NCI-H345 (cell line): ENCODE measurements around the gene LUZP1.
"Not testable (repeated sequence)": the region's sequence is repeated elsewhere in the genome, so short reads cannot be mapped to it uniquely, and the experiment has no call there.

ENCODE experiments used
- DNase-seq: peaks from one replicate; lab custom pipeline; 2025; lab: John Stamatoyannopoulos, UW

The LUZP1 gene

DNA sequence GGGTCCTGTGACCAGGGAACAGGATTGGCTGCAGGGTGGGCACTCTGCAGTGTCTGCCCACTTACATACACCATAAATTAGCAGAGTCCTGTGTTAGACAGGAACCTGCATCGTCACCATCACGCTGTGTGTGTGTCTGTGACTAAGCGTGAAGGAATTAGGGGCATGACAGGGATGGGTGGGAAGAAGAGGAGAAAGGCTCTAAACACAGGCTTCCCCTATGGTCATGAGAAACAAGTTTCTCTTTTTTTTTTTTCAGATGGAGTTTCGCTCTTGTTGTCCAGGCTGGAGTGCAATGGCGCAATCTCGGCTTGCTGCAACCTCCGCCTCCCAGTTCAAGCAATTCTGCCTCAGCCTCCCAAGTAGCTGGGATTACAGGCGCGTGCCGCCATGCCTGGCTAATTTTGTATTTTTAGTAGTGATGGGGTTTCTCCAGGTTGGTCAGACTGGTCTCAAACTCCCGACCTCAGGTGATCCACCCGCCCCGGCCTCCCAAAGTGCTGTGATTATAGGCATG, 20.3 kb upstream of the LUZP1 start:
- DNase-seq = not testable (repeated sequence)

DNA sequence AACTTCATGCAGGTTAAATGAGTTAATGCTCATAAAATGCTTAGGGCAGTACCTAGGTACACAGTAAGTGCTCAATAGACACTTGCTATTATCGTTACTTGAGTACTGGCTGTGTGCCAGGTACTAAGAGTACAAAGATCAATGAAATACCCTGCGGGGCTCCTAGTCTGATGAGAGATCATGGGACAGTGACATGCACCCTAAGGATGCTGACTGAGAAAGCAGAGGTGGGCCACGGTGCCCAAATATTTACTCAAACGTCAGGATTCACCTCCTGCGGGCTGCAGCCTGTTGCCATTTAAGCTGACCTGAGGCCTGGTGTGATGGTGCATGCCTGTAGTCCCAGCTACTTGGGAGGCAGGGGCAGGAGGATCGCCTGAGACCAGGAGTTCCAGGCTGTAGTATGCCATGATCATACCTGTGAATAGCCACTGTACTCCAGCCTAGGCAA, 19.8 kb upstream of the LUZP1 start:
- DNase-seq = peak; percentile 92

DNA sequence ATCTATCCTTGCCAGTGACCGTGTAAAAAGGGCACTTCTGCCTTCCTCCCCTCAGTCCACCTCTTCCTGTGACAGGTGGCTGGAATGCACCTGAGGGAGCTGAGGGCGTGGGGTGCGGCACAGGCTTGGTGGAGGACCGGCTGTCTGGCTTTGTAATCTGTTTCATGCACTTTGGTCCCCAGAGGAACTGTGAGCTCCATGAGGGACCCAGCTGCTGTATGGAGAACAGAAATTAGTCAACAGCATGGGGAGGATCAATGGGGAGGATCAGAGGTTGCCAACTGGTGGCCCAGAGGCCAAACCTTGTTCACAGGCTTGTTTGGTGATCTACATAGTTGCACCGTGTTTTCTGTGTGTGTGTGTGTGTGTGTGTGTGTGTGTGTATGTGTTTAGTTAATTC, 19.0 kb upstream of the LUZP1 start:
- DNase-seq = peak; percentile 8

DNA sequence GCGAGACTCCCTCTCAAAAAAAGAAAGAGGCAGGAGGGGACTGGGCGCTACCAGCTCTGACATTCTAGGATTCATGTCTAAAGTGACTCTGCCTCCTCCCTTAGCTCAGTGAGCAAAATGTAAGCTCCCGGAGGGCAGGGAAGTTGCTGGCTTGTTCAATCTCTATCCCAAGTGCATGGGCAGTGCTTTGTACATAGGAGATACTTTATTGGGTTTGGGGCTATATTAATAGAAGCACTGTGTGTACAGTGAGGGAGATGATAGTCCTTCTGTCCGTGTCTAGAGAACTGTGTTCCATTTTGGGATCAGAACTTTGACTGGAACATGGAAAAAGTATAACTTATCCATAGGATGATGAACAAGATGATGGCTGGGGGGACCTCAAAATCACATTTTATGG, 16.7 kb upstream of the LUZP1 start:
- DNase-seq = no peak

DNA sequence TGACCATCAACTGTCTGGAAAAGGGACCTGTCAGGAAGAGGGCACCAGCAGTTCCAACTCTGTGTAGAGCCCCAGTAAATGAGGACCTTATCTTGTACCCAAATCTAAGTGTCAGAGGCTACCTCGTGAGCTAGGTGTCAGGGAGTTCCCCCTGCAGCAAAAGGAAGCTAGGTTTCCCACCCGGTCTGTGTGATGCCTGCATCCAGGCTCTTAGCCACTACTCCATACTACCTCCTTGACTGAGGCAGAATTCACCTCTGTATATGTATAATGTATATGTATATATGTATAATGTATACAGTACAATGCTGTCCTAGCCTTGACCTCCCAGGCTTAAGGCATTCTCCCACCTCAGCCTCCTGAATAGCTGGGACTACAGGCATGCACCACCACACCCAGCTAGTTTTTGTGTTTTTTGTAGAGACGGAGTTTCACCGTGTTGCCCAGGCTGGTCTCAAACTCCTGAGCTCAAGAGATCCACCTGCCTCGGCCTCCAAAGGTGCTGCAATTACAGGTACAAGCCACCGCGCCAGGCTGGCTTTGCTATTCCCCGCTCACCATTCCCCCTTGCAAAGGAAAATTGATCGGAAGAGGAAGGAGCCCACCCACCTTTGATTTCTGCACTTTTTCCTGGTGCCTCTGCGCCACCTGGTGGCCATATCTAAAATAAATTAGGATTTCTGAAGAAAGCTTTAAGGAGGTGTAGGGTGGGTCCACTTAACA, 15.7 kb upstream of the LUZP1 start:
- DNase-seq = peak; percentile 56

DNA sequence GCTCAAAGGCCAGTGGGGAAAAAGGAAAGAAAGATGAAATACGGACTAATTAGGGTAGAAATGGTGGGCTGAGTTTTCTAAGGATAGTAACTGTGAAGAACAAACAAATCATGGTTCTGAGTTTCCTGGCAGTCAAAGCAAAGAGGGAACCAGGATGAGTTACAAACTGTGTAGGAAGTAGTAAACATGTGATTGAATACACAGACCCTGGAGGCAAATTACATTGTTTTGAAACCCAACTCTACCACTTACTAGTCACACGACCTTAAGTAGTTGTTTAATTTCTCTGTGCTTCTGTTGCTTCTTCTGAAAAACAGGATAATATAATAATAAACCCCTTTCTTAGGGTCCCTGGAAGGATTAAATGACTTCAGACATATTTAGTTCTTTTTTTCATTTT, 11.2 kb upstream of the LUZP1 start:
- DNase-seq = no peak

DNA sequence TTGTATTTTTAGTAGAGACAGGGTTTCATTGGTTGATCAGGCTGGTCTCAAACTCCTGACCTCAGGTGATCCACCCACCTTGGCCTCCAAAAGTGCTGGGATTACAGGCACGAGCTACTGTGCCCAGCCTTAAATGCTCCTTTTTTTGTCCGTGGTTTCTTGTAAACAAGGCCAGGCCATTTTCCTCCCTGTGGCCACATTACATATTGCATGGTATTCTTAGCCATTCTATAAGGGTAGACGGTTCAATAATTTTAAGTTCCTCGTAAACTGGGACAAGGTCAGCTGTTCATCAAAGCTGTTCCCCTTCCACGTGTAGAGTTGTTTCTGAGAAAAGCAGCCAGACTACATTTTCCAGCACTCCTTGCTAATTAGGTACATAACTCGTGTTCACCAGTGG, 10.3 kb upstream of the LUZP1 start:
- DNase-seq = no peak

DNA sequence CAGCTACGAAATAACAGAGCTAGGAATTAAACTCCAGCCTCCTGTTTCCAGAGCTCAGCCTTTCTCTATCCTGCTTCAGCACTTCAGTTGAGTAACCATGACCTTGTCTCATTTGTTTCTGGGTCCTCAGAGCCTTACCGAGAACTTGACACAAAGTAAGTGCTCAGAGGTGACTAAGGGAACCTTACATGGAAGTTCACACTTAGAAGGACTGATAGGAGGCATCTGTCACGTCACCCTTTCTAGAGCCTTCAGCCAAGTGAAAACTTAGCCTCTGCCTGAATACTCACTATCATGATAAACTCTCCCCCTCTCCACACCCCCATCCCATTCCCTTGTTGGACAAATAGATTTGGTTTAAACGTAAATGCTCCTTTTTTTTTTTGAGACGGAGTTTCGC, 9.8 kb upstream of the LUZP1 start:
- DNase-seq = no peak

DNA sequence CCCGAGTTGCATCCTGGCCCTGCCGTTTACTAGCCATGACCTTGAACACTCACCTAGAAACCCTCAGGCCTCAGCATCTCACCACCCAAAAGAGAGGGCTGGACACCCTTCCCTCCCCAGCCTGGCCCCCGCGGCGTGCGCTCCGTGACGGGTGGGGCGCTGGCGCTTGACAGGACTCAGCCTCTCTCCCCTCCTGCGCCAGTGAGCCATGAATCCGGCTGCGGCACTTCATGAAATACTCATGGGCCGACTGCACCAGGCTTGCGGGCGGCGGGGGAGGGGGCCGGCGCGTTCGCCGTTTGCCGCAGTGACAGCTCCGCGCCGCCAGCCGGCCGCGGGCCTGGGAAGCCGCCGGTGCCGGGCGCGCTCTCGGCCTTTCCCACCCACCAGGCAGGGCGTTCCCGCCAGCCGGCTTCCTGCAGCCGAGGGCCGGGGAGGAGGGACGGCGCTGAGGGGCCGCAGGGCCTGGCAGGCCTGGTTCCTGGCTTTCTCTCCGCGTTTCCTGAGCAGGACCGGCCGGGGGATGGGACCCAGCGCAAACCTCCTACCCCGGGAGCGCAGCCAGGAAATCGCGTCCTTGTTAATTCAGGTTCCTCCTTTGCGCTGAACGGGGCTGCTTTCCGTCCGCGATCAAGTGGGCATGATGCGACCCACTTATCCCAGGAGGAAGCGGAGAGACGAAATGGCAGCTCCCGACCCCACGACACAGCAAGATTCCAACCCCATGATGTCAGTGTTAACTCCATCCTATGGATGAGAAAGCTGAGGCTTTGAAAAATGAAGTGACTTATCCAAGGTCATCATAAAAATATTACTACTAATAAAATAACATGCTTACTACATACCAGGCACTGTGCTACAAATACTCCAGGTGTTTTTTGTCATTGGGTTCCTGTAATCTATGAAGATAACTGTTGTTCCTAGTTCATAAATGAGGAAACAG, 9.1 kb upstream of the LUZP1 start:
- DNase-seq = peak; percentile 64

DNA sequence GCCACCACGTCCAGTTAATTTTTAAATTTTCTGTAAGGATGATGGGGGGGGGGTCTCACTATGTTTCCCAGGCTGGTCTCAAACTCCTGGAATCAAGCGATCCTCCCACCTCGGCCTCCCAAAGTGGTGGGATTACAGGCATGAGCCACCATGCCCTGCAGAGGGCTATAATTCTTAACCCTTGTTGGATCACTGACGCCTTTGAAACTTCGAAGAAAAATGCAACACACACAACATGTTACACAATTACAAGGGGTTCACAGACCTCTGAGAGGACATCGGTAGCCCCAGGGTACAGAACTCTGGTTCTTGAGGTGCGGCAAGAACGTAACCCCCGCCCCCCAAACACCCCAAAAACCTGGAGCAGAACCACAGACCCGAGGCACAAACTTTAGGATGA, 8.4 kb upstream of the LUZP1 start:
- DNase-seq = no peak

DNA sequence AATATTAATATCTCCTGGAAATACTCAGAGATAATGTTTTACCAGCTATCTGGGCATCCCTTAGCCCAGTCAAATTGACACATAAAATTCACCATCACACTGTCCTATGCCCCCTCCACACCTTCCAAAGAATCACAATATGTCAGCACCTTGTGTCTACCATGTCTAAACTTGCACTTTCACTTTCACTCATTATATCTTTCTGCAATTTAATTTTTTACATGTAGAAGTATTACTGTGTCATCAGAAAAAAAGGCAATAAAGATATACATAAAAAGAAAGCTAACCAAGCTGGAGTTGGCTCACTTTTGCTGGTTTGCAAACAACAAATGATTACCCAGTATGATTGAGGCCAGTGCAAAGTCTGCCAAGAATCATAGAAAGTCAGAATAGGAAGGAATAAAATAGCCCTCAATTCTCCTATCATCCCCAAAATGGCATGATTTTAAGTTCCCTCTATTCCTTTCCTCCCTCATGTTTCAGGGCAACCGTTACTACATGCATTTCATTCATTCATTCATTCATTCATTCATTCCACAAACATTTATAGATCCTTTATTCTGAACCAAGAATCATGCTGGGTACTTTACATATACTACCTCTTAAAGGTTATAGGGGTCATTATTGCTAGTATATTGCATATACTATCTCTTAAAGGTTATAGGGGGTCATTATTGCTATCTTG, 5.9 kb upstream of the LUZP1 start:
- no peak for DNase-seq

DNA sequence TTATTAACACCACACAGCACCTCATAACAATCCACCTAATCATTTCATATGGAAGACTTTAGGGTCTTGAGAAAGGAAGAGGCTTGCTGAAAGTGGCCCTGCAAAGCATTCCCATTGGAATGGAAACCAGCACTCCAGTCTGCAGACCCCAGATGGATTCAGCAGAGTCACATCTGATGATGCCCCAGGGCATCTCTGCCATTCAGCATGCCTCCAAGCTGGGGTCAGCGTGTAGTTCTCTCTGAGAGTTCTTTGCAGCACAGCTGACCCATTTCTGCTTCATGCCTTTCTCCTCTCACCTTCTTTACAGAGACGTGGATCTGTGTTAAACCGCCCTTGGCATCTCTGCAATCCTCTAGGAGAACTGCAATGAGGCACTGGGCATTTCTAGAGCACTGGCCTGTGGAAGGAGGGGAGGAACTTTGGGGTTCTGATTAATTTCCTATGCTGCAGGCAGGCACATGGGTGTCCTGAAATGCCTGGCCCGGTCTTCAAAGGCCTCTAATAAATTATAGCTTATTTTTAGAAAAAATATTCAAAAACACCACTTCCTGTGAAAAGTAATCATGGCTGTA, 2.6 kb upstream of the LUZP1 start:
- DNase-seq = no peak

DNA sequence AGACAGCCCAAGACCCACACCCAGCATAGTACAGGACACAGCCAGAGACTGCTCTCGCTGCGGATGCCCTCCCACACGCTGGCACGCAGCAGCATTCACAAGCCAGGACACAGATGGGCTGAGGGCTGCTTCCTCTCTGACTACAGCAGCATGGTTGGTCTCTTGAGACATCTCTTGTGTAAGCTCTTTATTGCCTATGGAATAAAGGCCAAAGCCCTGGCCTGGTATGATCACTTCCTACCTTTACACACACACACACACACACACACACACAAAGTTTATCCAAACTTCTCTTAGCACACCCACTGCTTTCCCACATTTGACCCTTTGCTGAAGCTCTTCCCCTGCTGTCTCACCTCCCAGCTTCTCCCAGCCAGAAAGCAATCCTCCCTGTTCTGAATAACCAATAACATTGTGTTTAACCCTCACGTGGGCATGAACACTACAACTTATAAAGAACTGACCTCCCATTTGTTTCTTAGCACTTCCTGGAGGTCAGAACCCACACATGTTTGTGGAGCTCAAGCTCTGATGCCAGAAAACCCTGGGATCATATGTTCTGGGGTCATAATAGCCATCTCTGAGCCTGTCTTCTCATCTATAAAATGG, 1.2 kb upstream of the LUZP1 start:
- DNase-seq = no peak

DNA sequence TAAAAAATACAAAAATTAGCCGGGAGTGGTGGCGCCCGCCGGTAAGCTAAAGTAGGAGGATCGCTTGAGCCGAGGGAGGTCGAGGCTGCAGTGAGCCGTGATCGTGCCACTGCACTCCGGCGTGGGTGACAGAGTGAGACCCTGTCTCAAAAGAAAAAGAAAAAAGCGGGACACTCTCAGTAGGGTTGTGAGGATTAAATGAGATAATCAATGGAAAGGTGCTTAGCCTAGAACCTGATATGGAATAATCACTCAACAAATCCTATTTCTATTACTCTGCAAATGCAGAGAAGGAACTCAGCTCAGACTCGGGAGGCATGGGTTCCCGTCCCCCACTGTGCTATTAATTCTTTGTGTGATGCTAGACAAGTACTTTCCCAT, 529 bp upstream of the LUZP1 start:
- DNase-seq = no peak

DNA sequence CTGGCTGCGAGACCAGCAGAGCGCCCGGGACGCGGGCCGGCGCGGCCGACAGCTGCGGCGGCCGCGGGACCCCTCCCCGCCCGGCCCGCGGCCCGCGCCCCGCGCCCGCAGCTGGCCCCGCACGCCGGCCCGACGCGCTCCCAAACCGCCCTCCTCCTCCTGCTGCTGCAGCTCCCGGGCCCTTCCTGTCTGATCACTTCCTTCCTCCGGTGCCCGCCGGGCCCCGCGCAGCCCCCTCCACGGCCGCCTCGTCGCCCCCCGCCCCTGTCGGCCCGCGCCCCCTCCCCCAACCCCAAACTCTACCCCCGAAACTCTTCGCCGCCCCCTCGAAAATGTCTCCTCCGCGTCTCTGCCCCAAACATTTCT, 594 bp downstream of the LUZP1 start:
- peak; percentile 27 for DNase-seq

DNA sequence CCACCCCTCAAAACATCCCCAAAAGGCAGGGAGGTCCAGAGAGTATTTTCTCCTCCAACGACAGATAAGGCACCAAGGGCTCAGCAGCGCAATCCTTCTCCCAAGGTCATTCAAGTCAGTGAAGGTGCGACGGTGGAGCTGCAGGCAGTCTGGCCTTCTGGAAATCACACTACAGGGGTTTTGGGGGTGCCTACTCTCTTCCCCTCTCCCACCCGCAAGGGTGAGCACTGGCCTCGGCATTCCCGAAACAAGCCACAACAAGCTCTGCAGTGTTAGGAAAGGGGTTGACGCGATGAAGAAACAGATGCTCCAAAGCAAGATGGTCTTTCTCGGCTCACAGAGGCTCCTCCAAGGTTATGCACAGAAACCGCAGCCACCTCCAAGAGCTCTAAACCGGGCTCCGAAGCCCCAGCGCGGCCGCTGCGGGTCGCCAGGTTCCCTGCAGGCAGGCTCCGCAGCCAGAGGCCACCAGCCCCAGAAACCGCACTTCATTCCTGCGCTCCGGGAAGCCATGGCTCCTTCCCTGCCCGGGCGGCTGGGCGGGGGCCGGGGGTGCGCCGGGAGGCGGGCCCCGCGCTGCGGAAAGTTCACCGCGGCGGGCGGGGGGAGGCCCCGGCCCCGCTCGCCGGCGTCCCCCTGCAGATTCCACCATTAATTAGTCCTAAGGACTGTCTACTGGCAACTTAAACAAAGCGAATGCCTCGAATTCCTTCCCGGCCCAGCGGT, 1.1 kb downstream of the LUZP1 start:
- peak; percentile 44 for DNase-seq

DNA sequence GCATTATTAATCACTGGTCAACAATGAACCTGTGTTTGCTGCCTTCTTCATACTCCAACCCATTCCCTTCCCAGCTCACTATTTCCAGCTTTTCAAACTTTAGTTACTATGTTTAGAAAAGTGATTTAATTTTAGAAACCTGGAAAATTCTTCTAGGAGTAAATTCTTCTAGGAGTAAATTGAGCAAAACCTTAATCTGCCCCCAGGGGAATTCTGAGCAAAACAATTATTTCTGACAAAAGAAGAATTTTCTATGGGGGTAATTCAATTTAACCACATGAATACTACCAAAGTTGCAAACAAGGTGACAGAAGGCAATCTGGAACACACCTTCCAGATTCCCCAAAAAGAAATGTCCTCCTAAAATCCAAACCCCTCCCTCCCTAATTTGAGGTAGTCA, 1.8 kb downstream of the LUZP1 start:
- no peak for DNase-seq

DNA sequence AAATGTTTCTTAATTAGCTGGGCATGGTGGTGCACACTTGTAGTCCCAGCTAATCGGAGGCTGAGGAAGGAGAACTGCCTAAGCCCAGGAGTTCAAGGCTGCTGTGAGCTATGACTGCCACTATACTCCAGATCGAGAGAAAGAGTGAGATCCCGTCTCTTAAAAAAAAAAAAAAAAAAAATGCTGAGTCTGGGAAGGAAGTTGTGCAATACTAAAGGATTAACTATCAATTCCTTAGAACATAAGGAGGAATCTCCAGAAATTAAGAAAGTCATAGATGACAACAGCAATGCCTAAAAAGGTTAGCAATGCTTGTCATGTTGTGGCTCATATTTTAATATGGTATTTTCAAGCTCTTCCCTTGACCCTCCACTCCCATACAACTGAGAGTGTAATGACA, 5.3 kb downstream of the LUZP1 start:
- DNase-seq = no peak

DNA sequence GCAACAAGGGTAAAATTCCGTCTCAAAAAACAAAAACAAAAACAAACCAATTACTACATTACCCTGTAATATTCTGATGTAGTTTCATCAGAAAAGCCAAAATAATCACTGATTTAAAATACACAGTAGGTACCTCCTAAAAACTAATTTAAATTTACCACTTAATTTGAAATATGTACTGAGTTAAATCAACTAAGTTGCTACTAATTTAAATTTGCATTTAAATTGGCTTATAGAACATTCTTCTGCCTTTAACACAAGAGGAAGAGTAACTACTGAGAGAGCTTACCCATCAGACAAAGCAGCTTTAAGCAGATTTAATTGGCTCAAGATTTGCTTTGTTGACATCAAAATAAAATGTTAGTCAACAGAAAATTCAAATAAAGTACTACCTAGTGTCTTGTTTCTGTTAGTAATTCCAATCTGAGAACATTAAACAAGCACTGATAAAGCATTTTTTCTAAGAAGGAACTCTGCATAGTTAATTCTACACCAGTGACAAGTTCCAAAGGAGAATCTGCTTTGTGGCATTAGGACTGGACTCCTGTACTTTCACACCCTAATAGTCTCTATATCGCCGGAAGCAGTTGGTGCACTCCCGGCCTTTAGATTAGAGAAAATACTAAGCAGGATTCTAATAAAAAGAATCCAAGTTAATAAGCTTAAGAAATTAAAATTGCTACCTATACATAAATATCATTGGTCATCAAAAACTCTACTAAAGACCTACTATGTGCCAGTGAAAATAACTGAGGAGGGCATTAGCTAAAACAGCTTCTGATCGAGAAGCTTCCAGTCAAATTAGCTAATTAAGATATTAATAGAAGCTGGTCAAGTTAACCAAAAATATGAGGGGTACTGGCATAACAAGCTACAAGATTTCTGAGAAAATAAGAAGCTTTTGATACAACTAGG, 8.4 kb downstream of the LUZP1 start:
- DNase-seq = no peak

DNA sequence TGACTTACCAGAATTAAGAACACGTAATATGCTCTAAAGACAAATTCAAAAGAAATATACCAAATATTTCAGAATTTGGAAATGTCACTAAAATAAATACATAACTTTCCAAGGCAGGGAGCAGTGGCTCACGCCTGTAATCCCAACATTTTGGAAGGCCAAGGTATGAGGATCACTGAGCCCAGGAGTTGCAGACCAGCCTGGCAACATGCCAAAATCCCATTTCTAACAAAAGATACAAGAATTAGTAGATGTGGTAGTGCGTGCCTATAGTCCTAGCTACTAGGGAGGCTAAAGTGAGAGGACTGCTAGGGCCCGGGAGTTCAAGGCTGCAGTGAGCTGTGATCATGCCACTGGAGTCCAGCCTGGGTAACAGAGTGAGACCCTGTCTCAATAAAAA, 11.7 kb downstream of the LUZP1 start:
- no peak for DNase-seq
